Kidney (tissue), 14 donors: Measurements from ENCODE around the gene ARL6. TPM values are rescaled to one million over a fixed set of nuclear protein-coding genes. Genes with fewer than 3 reads are reported as not detected.

ENCODE experiments used
- DNase-seq, 5 donors: peaks; one replicate each; pipeline ENCODE4 v3.0.0-alpha.2; 2013 to 2020
- FAIRE-seq: peaks from 2 replicates; lab custom pipeline; 2012; peaks lifted over from hg19 to GRCh38; lab: Jason Lieb, UNC
- H3K27ac ChIP-seq, 2 donors: one replicate each; pipeline ENCODE4 v1.7.0; 2013; ENCODE audit warnings: low read depth in 2 of 2, low read length in 2 of 2, inconsistent platforms in 1 of 2
- H3K27me3 ChIP-seq: one replicate; pipeline ENCODE4 v1.7.1; 2013; ENCODE audit warnings: low read length, inconsistent platforms; ENCODE audit not compliant: control insufficient read depth, insufficient read depth
- H3K36me3 ChIP-seq, 3 donors: one replicate each; pipeline versions ENCODE4 v1.7.0 to v1.7.1; 2013; ENCODE audit warnings: low read length in 3 of 3, control low read depth in 1 of 3, inconsistent platforms in 1 of 3; ENCODE audit not compliant: insufficient read depth in 3 of 3, control insufficient read depth in 2 of 3
- H3K4me1 ChIP-seq, 3 donors: one replicate each; pipeline versions ENCODE4 v1.7.0 to v1.7.1; 2013; ENCODE audit warnings: low read length in 3 of 3, inconsistent platforms in 1 of 3, low read depth in 1 of 3; ENCODE audit not compliant: control insufficient read depth in 2 of 3, insufficient read depth in 2 of 3
- H3K4me3 ChIP-seq, 3 donors: one replicate each; pipeline versions ENCODE4 v1.7.0 to v1.8.1; 2013; ENCODE audit warnings: low read length in 3 of 3, control low read depth in 1 of 3, inconsistent platforms in 1 of 3
- H3K9ac ChIP-seq, 3 donors: one replicate each; pipeline versions ENCODE4 v1.7.0 to v1.7.1; 2013; ENCODE audit warnings: low read length in 3 of 3, control low read depth in 1 of 3, inconsistent platforms in 1 of 3
- H3K9me3 ChIP-seq, 3 donors: one replicate each; pipeline versions ENCODE4 v1.7.0 to v1.7.1; 2013; ENCODE audit warnings: low read length in 3 of 3, control low read depth in 1 of 3, inconsistent platforms in 1 of 3; ENCODE audit not compliant: control insufficient read depth in 2 of 3, insufficient read depth in 1 of 3
- CTCF ChIP-seq: IDR thresholded peaks from 3 replicates; pipeline ENCODE4 v1.5.1; 2012; ENCODE audit warnings: mild to moderate bottlenecking, moderate library complexity, borderline replicate concordance; ENCODE audit not compliant: insufficient read depth; ENCODE audit errors: extremely low read depth
- intact Hi-C: fragments of 100-400 bp; cut with DNase I; formaldehyde crosslinking; loops from one replicate; pipeline ENCODE4 v1.11.1; 2022
- polyA plus RNA-seq: library from polyadenylated mRNA; stranded (reverse); fragments of 350-450 nt; fragmentation: Illumina TruSeq; extraction: RNeasy Lipid Tissue Mini Kit (QIAGEN cat#74804); gene quantifications from one replicate; pipeline ENCODE4 v1.2.3, GENCODE V29; 2014; ENCODE audit warnings: low read depth, low replicate concordance; ENCODE audit not compliant: insufficient read depth
- total RNA-seq: library from RNA; stranded (reverse); fragmentation: NEBNext Ultra II Directional; extraction: Animal tissue kit (Norgen Biotek cat#: 25700); gene quantifications from one replicate; pipeline ENCODE4 v1.2.1, GENCODE V29; 2021
- donor health status: control.
- donor health status: control.
- donor health status: control.
- donor health status: control.
- donor health status: control.
- donor health status: DM: yes; HTN: yes; CAD: no.
- donor health status: Normal renal cell carcinoma (clear cell type).

Gene ARL6
- total and polyA plus RNA-seq, 2 donors from 2014 or later: 7.8 to 10.7 TPM

- FAIRE-seq (no peak), DNase-seq (no peak)
- intact Hi-C loops: no loop called here
- H3K4me3 ChIP-seq: no peak overlapping the region
- H3K27me3 ChIP-seq: no peaks in the 10 kb centered on the region
- no peak overlapping the region for H3K9ac ChIP-seq
- H3K36me3 ChIP-seq: no peaks in the 10 kb centered on the region
- no peak overlapping the region for H3K27ac ChIP-seq
- TF ChIP-seq CTCF: no peak
- H3K4me1 ChIP-seq: no peaks in the 10 kb centered on the region
- peaks cover 0 to 4% (median 0%) of the 10 kb centered on the region in 3 donors for H3K9me3 ChIP-seq
Measured at GRCh38 chr3:97772926-97773325, 8.4 kb downstream of the ARL6 start.

DNA sequence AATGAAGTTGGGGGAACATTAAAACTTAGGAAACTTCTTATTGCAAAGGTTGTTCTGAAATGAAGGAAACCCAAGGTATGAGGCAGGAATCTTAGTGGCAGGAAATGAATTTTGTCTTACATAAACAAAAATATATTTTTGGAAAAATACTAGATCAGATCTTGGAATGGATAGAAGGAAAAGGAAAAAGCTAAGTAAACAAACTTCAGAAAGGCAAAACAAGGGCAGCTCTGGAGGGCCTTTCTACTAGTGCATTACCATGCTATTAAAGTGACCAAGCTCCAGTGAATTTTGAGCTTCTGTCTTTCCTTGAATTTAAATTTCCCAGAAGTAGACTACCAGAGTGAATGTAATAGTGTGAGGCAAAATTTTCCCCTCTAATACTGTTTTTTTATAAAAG, 13.6 kb downstream of the ARL6 start:
- H3K9me3 ChIP-seq: no peaks in the 10 kb centered on the region
- intact Hi-C loops: no loop called here
- no peak overlapping the region for H3K27ac ChIP-seq
- H3K27me3 ChIP-seq: no peaks in the 10 kb centered on the region
- no peak overlapping the region for H3K4me3 ChIP-seq
- no peak for TF ChIP-seq CTCF
- DNase-seq: no peak
- H3K4me1 ChIP-seq: no peaks in the 10 kb centered on the region
- FAIRE-seq: no peak
- no peaks in the 10 kb centered on the region for H3K36me3 ChIP-seq
- no peak overlapping the region for H3K9ac ChIP-seq

DNA sequence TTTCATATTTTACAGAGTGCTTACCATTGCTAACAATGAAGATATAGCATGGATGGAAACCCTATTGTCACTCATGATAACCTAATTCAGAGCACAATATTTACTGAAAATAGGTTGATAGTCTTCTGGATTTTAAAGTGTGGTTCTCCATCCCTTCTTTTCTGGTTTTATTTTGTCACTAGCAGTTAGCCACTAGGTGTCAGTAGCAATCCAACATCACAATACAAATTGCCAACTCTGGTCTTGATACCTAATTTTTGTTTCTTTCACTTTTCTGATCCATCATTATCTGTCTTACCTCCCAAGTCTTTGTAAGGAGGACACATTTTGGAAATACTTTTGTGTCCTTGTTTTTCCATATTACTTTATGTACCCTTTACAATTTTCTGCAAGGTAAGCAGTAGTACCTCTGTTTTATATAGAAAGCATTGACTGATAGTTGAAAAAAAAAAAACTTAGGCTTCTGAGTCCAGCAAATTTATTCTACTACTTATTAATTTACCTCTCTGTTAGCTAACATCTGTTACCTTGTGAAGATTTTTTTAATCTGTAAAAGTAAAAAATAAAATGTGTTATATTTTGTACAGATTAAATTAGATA, 29.0 kb downstream of the ARL6 start:
- intact Hi-C loops: loop anchor here (5.0 kb wide), 1 partner anchor 229 kb away; no protein-coding TSS in a partner anchor
- peak in 2 of 5 donors; percentile 67 to 79 for DNase-seq

More for the DNA sequence above, 29.0 kb downstream of the ARL6 start:
- Histone ChIP-seq H3K36me3 (no peaks in the 10 kb centered on the region), H3K9ac (no peak overlapping the region), H3K27me3 (no peaks in the 10 kb centered on the region), H3K27ac (no peak overlapping the region), H3K4me3 (no peak overlapping the region), H3K9me3 (no peaks in the 10 kb centered on the region), H3K4me1 (no peaks in the 10 kb centered on the region)
- peak; percentile 91 for TF ChIP-seq CTCF
- peak; percentile 97 for FAIRE-seq
